K562 (cell line): Measurements from ENCODE around the gene STUB1. TPM values are rescaled to one million over a fixed set of nuclear protein-coding genes. Genes with fewer than 3 reads are reported as not detected.
A peak's percentile ranks its signal among the peaks of the same experiment; 100 is the strongest.

ENCODE experiments used
- ATAC-seq: fragments of 200-7000 bp; cut with Tn5 transposase; 3 replicates; pipeline ENCODE4 v1.9.1; 2020; ENCODE audit warnings: moderate library complexity
- BruUV-seq: library from RNA; stranded (reverse); fragments of 400-500 nt; replicated peaks from 2 replicates; lab custom pipeline; 2021; lab: Mats Ljungman, UMichigan
- CTCF ChIA-PET: fragments of 300-600 bp; formaldehyde crosslinking; extraction: SDS; loops from one replicate; lab custom pipeline; 2021; ENCODE audit warnings: low intra/inter-chr PET ratio; lab: Yijun Ruan, JAX
- POLR2A ChIA-PET: fragments of 300-600, 350-650 bp; sonication (Branson Sonifier 250); formaldehyde crosslinking; extraction: SDS; loops from one replicate; lab custom pipeline; 2021; ENCODE audit warnings: antibody characterized with exemption, inconsistent platforms; lab: Yijun Ruan, JAX
- DNase-seq, 4 experiments: peaks; one replicate each; pipeline versions ENCODE4 v3.0.0 to v3.0.0-alpha.2; 2011 to 2018; ENCODE audit warnings: low spot score in 3 of 4, mixed read lengths in 3 of 4; ENCODE audit errors: extremely low read depth in 1 of 4
- FAIRE-seq: peaks from 2 replicates; lab custom pipeline; 2011; peaks lifted over from hg19 to GRCh38; lab: Jason Lieb, UNC
- H2AFZ ChIP-seq: 2 replicates; pipeline ENCODE4 v1.6.0; 2011; ENCODE audit warnings: low read depth, low read length, control low read depth, inconsistent platforms
- H3K27ac ChIP-seq: fragments of 200-600 bp; 3 replicates; pipeline ENCODE4 v1.8.0; 2011; ENCODE audit warnings: low read depth, mild to moderate bottlenecking, control low read depth, inconsistent platforms, low read length, moderate library complexity, mixed read lengths; ENCODE audit errors: extremely low read depth
- H3K27me3 ChIP-seq, 2 experiments: fragments of 300-600 bp in 1 of 2; 2 replicates in 1 of 2; 3 replicates in 1 of 2; pipeline versions ENCODE4 v1.6.0 to v1.8.0; 2011; ENCODE audit warnings: inconsistent platforms in 2 of 2, low read length in 2 of 2, mild to moderate bottlenecking in 1 of 2, mixed read lengths in 1 of 2, moderate library complexity in 1 of 2; ENCODE audit not compliant: control insufficient read depth in 2 of 2, insufficient read depth in 2 of 2
- H3K36me3 ChIP-seq: fragments of 300-600 bp; 3 replicates; pipeline ENCODE4 v1.8.0; 2011; ENCODE audit warnings: mild to moderate bottlenecking, low read length, inconsistent platforms; ENCODE audit not compliant: control insufficient read depth, insufficient read depth
- H3K4me1 ChIP-seq, 2 experiments: fragments of 200-600 bp in 1 of 2; replicated peaks in 1 of 2; 2 replicates in 1 of 2; 3 replicates in 1 of 2; pipeline versions ENCODE4 v1.5.1 to v1.8.0; 2011; ENCODE audit warnings: inconsistent platforms in 2 of 2, low read length in 2 of 2, mild to moderate bottlenecking in 1 of 2, mixed read lengths in 1 of 2, moderate library complexity in 1 of 2; ENCODE audit not compliant: control insufficient read depth in 2 of 2, insufficient read depth in 2 of 2
- H3K4me2 ChIP-seq: 2 replicates; pipeline ENCODE4 v1.6.1; 2011; ENCODE audit warnings: low read length, control low read depth, inconsistent platforms, mixed read lengths; ENCODE audit not compliant: insufficient read depth
- H3K4me3 ChIP-seq: fragments of 200-600 bp; sonication (generic), shearing (Covaris generic); 2 replicates; pipeline ENCODE4 v1.5.1; 2016; ENCODE audit warnings: control low read depth, inconsistent platforms
- H3K79me2 ChIP-seq: fragments of 200-600 bp; 3 replicates; pipeline ENCODE4 v1.8.0; 2011; ENCODE audit warnings: low read length, inconsistent platforms; ENCODE audit not compliant: control insufficient read depth, insufficient read depth
- H3K9ac ChIP-seq, 2 experiments: 2 replicates each; pipeline versions ENCODE4 v1.6.0 to v1.6.1; 2011; ENCODE audit warnings: low read depth in 2 of 2, low read length in 2 of 2, control low read depth in 1 of 2, inconsistent platforms in 1 of 2, mild to moderate bottlenecking in 1 of 2, mixed read lengths in 1 of 2; ENCODE audit not compliant: insufficient read depth in 1 of 2
- H3K9me1 ChIP-seq: one replicate; pipeline ENCODE4 v1.6.0; 2011; ENCODE audit warnings: inconsistent platforms, mild to moderate bottlenecking, low read length, moderate library complexity; ENCODE audit not compliant: control insufficient read depth, insufficient read depth
- H3K9me3 ChIP-seq: replicated peaks from 2 replicates; pipeline ENCODE4 v1.5.1; 2011; ENCODE audit warnings: low read depth, low read length, inconsistent platforms; ENCODE audit not compliant: control insufficient read depth, insufficient read depth
- H4K20me1 ChIP-seq: replicated peaks from 2 replicates; pipeline ENCODE4 v1.6.1; 2011; ENCODE audit warnings: low read length, inconsistent platforms, mixed read lengths; ENCODE audit not compliant: control insufficient read depth, insufficient read depth
- FOS ChIP-seq: IDR thresholded peaks from 3 replicates; pipeline ENCODE4 v1.6.1; 2011; ENCODE audit not compliant: insufficient read length; ENCODE audit errors: extremely low read depth
- GABPA ChIP-seq: fragments of 200-800 bp; sonication (Bioruptor generic); conservative IDR thresholded peaks from 2 replicates; pipeline ENCODE4 v1.6.1; 2016; ENCODE audit warnings: low read depth, missing genetic modification characterization, missing compliant biosample characterization
- ILF3 ChIP-seq: fragments of 450-650 bp; IDR thresholded peaks from 2 replicates; pipeline ENCODE4 v1.6.1; 2018; ENCODE audit warnings: antibody characterized with exemption, mild to moderate bottlenecking, moderate library complexity, borderline replicate concordance
- POLR2A ChIP-seq: fragments of 450-650 bp; conservative IDR thresholded peaks from 2 replicates; pipeline ENCODE4 v1.6.1; 2016
- POLR2G ChIP-seq: fragments of 200-400 bp; formaldehyde crosslinking; IDR thresholded peaks from 2 replicates; pipeline ENCODE4 v1.6.1; 2017; ENCODE audit warnings: low read depth, mild to moderate bottlenecking, antibody characterized with exemption, low read length, moderate library complexity
- PTRF ChIP-seq: fragments of 450-650 bp; IDR thresholded peaks from 2 replicates; pipeline ENCODE4 v1.6.1; 2016; ENCODE audit warnings: mild to moderate bottlenecking, missing genetic modification characterization, missing compliant biosample characterization
- RBM22 ChIP-seq: fragments of 200-400 bp; formaldehyde crosslinking; IDR thresholded peaks from 2 replicates; pipeline ENCODE4 v1.6.1; 2018; ENCODE audit warnings: low read length, low read depth; ENCODE audit not compliant: poor library complexity, severe bottlenecking
- SMAD4 ChIP-seq: fragments of 250-450 bp; sonication (Bioruptor Pico); conservative IDR thresholded peaks from 2 replicates; pipeline ENCODE4 v1.8.0; 2021; ENCODE audit warnings: inconsistent platforms, mild to moderate bottlenecking, moderate library complexity
- SUPT5H ChIP-seq: fragments of 450-650 bp; IDR thresholded peaks from 2 replicates; pipeline ENCODE4 v1.6.1; 2016
- WGBS: fragments of 100-300 bp; shearing (Covaris generic); methylation state at CpG from one replicate; pipeline ENCODE4 v1.1.6; 2016; ENCODE audit warnings: low coverage, mixed read lengths; ENCODE audit not compliant: insufficient coverage; ENCODE audit errors: missing lambda C conversion rate; 5-methylcytosine and 5-hydroxymethylcytosine counted together
- in situ Hi-C: fragments of 300-500 bp; cut with MboI; formaldehyde crosslinking; loops from 4 replicates; pipeline ENCODE4 v1.15.0; 2018; ENCODE audit warnings: inconsistent platforms, mixed read lengths
- intact Hi-C: fragments of 100-400 bp; cut with micrococcal nuclease; formaldehyde crosslinking; loops from 2 replicates; pipeline ENCODE4 v1.14.2; 2022
- polyA plus RNA-seq, 8 experiments: library from polyadenylated mRNA; depleted of rRNA in 4 of 8; stranded (reverse) in 5 of 8; unstranded in 3 of 8; fragments of >200 nt; fragmentation: Nextera tagmentation in 2 of 8; fragmentation: Illumina TruSeq in 1 of 8; extraction: Ambion mirVana in 2 of 8; extraction: Trizol in 1 of 8; gene quantifications; 2 replicates each; pipeline versions ENCODE4 v1.2.1 to v1.2.3, GENCODE V29; 2011 to 2014; ENCODE audit warnings: inconsistent platforms in 1 of 8, missing spikeins in 1 of 8
- total RNA-seq, 7 experiments: library from RNA; depleted of rRNA in 6 of 7; stranded (reverse); fragments of >200 nt in 6 of 7; fragmentation: Illumina TruSeq in 2 of 7; extraction: Trizol in 2 of 7; gene quantifications; 2 replicates each; pipeline versions ENCODE4 v1.2.1 to v1.2.3, GENCODE V29; 2011 to 2021; ENCODE audit warnings: low replicate concordance in 1 of 7
- TF ChIP-seq, protein P1 (sequence below): sonication (generic); formaldehyde crosslinking; IDR thresholded peaks from 2 replicates; pipeline ENCODE4 v1.8.0; 2022; ENCODE audit warnings: mild to moderate bottlenecking, missing genetic modification reagents
- TF ChIP-seq, protein P2 (sequence below), 2 experiments: fragments of 450-650 bp; conservative IDR thresholded peaks; 2 replicates each; pipeline ENCODE4 v1.6.1; 2017; ENCODE audit warnings: mild to moderate bottlenecking in 2 of 2, moderate library complexity in 2 of 2

Gene STUB1
- total and polyA plus RNA-seq, 9 of the 15 experiments (the other 6 are each of a cell fraction or from before 2014, with no cell fraction given): 10.6 to 251 (median 152) TPM

DNA sequence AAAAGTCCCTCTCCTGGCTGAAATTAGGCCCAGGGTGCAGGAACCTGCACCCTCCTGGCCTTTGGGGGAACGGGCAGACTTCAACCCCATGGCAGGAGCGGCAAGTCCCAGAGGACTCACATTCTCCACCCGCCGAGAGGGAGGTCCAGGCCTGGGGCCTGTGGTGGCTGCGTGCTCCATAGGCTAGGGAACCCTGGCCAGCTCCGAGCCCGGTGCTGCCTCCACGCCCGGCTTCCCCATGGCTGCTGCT, 45.9 kb downstream of the STUB1 start:
- no peak overlapping the region for H3K4me2 ChIP-seq
- H3K4me3 ChIP-seq: no peak overlapping the region
- ATAC-seq (no peak), DNase-seq (no peak), FAIRE-seq (no peak)
- H3K9ac ChIP-seq: peak overlapping the region in 1 of 2 experiments; percentile 84; a peak in 1 of 4 replicates
- H3K36me3 ChIP-seq: peaks cover 32% of the 10 kb centered on the region; the same call in 1 of the 3 replicates
- H4K20me1 ChIP-seq: no peaks in the 10 kb centered on the region; the same call in 1 of the 2 replicates
- intact Hi-C loops (no loop called here), in situ Hi-C loops (no loop called here)
- WGBS: 79% methylated on average over 6 of the region's 9 CpGs
- TF ChIP-seq SMAD4 (CRISPR knock-in tag): no peak
- TF ChIP-seq RBM22: peak; percentile 58
- TF ChIP-seq, protein P1, sequence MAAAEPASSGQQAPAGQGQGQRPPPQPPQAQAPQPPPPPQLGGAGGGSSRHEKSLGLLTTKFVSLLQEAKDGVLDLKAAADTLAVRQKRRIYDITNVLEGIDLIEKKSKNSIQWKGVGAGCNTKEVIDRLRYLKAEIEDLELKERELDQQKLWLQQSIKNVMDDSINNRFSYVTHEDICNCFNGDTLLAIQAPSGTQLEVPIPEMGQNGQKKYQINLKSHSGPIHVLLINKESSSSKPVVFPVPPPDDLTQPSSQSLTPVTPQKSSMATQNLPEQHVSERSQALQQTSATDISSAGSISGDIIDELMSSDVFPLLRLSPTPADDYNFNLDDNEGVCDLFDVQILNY (CRISPR knock-in tag): no peak
- TF ChIP-seq GABPA (tag): no peak
- TF ChIP-seq, protein P2, sequence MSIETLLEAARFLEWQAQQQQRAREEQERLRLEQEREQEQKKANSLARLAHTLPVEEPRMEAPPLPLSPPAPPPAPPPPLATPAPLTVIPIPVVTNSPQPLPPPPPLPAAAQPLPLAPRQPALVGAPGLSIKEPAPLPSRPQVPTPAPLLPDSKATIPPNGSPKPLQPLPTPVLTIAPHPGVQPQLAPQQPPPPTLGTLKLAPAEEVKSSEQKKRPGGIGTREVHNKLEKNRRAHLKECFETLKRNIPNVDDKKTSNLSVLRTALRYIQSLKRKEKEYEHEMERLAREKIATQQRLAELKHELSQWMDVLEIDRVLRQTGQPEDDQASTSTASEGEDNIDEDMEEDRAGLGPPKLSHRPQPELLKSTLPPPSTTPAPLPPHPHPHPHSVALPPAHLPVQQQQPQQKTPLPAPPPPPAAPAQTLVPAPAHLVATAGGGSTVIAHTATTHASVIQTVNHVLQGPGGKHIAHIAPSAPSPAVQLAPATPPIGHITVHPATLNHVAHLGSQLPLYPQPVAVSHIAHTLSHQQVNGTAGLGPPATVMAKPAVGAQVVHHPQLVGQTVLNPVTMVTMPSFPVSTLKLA (conservative IDR thresholded peaks at IDR 0.05): no peak
- TF ChIP-seq FOS: no peak
- 0 out of 2 replicates have a peak, but pooled peaks have one; percentile 22 for TF ChIP-seq SUPT5H
- peak; percentile 67; the same call in 1 of the 2 replicates for TF ChIP-seq POLR2G
- TF ChIP-seq PTRF (tag): no peak
- no peak for TF ChIP-seq ILF3
- peak; percentile 51; the same call in 1 of the 2 replicates for TF ChIP-seq POLR2A
- H3K9me1 ChIP-seq: no peaks in the 10 kb centered on the region
- no TSS peak for BruUV-seq
- peaks cover 15 to 97% of the 10 kb centered on the region in 2 experiments for H3K4me1 ChIP-seq
- no peak overlapping the region for H3K27ac ChIP-seq
- H3K79me2 ChIP-seq: peaks cover 48% of the 10 kb centered on the region
- ChIA-PET CTCF (no interaction called here), POLR2A (interaction anchor here (0.6 to 4.5 kb wide), 3 partner anchors 11 to 21 kb away, joined by 5 to 25 read pairs (median 6); partner anchors contain the start of gene METRN)
- H2AFZ ChIP-seq: no peak overlapping the region
- no peaks in the 10 kb centered on the region for H3K27me3 ChIP-seq
- H3K9me3 ChIP-seq: no peaks in the 10 kb centered on the region
